ENCODE data around the gene INS. TPM values are rescaled to one million over a fixed set of nuclear protein-coding genes. Genes with fewer than 3 reads are reported as not detected.

INS gene
- not detected in 2 replicates for total RNA-seq

DNA sequence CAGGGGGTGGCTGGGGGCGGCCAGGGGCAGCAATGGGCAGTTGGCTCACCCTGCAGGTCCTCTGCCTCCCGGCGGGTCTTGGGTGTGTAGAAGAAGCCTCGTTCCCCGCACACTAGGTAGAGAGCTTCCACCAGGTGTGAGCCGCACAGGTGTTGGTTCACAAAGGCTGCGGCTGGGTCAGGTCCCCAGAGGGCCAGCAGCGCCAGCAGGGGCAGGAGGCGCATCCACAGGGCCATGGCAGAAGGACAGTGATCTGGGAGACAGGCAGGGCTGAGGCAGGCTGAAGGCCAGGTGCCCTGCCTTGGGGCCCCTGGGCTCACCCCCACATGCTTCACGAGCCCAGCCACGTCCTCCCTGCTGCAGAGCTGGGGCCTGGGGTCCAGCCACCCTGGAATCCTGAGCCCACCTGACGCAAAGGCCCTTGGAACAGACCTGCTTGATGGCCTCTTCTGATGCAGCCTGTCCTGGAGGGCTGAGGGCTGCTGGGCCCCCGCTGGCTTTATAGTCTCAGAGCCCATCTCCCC is at the start of gene INS:
TSS of gene INS (minus strand) at position 474 of the 524 bp plus-strand sequence. CDS start at position 236, 238 bp downstream.

DNA sequence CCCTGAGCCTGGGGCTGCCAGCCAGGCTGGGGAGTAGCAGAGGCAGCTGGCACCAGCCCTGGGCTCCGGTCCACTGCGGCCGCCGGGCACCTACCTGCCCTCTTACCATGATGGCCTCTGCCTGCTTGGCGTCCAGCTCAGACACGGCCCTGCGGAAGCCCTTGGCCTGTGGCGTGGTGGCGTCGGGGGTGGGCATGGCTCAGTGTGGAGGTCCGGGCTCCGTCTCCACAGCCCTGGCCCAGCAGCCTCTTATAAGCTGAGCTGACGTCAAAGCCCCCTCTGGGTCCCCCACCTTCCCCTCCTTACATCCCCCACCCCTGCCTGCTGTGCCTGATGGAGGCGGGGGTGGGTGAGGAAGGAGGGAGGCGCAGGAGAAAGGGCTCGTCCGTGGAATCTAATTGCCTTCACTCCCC is 10.6 kb upstream of the INS start, which contains the start of gene TH:
TSS of gene TH (minus strand) at position 225 of the 413 bp plus-strand sequence. CDS start at position 196, 29 bp downstream.

DNA sequence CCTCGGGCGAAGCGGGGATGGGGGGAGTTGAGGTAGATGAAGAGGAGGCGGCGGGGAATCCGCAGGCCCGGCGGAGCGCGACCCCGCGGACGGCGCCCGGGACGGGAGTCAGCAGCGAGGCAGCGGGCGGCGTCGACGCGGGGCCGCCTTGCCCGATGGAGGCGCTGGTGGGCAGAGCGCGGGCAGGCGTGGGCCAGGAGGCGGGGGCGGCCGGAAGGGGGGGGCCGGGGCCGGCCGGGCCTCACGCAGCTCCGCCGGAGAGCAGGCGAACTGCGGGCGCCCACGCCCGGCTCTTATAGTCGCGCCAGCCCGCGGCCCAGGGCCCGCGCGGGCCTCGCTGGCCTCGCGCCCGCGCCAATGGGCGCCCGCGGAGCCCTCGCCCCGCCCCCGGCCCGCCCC is 21.9 kb downstream of the INS start, which contains the start of gene IGF2:
TSS of gene IGF2 (minus strand) at position 267 of the 399 bp plus-strand sequence. CDS start 3,866 bp downstream, outside the sequence.

Other genes with a start within 250 kb of the INS start
- 0.47 and 3.1 TPM in 2 replicates for gene TNNT3, start 241.5 kb downstream of the INS start, total RNA-seq
- gene MRPL23, start 213.9 kb downstream of the INS start, total RNA-seq = 18.5 and 182 TPM in 2 replicates
- gene H19, start 163.4 kb downstream of the INS start, total RNA-seq = 18.6 and 518 TPM in 2 replicates
- gene IGF2, start 21.8 kb downstream of the INS start, total RNA-seq = under 0.01 and 0.69 TPM in 2 replicates
- gene TH, start 10.6 kb upstream of the INS start, total RNA-seq = not detected in 2 replicates
- not detected in 2 replicates for gene ASCL2, start 109.4 kb upstream of the INS start, total RNA-seq
- under 0.01 TPM in 1 of 2 replicates, not detected in the other for gene C11orf21, start 140.7 kb upstream of the INS start, total RNA-seq
- gene TSPAN32, start 140.8 kb upstream of the INS start, total RNA-seq = 0.09 and 0.47 TPM in 2 replicates
- gene CD81, start 216.1 kb upstream of the INS start, total RNA-seq = 283 and 430 TPM in 2 replicates
- gene TSSC4, start 239.5 kb upstream of the INS start, total RNA-seq = 46.5 and 64.0 TPM in 2 replicates